ENCODE results near the gene ADAMTS10. TPM values are rescaled to one million over a fixed set of nuclear protein-coding genes. Genes with fewer than 3 reads are reported as not detected.

Gene ADAMTS10
- total and polyA plus RNA-seq, 2 of the 13 experiments (the other 11 are each of a cell fraction or from before 2014, with no cell fraction given), result 0.49 to 1.7 TPM

DNA sequence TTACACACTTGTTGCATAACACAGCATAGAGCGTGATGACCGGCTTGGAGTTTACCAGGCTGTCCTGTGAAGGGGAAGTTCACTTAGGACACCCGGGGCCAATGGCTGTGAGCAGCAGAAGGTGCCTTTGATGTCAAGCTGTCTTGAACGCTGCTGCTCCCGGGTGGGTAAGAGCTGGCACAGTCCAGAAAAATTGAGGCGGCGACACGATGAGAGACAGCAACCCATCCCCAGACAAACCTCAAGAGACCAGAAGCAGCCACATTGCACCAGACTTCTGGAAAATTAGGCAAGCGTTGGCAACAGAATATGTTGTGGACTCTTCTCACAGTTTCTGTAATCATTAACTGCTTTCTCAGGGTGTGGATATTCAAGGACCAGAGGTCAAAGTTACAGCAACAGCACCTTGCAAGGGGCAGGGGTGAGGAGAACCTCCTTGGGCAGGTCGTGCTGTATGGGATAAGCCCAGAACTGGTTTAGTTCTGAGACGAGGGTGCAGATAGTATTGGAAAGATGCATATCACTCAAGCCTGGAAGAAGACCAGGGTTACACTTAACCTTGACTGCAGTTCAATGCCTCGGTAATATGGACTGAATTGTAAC lies 30.0 kb upstream of the ADAMTS10 start (continued):
- TF ChIP-seq, protein P1, sequence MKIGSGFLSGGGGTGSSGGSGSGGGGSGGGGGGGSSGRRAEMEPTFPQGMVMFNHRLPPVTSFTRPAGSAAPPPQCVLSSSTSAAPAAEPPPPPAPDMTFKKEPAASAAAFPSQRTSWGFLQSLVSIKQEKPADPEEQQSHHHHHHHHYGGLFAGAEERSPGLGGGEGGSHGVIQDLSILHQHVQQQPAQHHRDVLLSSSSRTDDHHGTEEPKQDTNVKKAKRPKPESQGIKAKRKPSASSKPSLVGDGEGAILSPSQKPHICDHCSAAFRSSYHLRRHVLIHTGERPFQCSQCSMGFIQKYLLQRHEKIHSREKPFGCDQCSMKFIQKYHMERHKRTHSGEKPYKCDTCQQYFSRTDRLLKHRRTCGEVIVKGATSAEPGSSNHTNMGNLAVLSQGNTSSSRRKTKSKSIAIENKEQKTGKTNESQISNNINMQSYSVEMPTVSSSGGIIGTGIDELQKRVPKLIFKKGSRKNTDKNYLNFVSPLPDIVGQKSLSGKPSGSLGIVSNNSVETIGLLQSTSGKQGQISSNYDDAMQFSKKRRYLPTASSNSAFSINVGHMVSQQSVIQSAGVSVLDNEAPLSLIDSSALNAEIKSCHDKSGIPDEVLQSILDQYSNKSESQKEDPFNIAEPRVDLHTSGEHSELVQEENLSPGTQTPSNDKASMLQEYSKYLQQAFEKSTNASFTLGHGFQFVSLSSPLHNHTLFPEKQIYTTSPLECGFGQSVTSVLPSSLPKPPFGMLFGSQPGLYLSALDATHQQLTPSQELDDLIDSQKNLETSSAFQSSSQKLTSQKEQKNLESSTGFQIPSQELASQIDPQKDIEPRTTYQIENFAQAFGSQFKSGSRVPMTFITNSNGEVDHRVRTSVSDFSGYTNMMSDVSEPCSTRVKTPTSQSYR (CRISPR knock-in tag; IDR thresholded peaks at IDR 0.05; ENCODE audit: borderline replicate concordance), result no peak
- TF ChIP-seq NR2C2 (CRISPR knock-in tag; IDR thresholded peaks at IDR 0.05; ENCODE audit: borderline replicate concordance), result peak; percentile 31; the same call in 1 of the 2 replicates
- TF ChIP-seq CBX1 (IDR thresholded peaks at IDR 0.05; ENCODE audit: low read depth), result no peak
- 0 out of 2 replicates have a peak, but pooled peaks have one; percentile 30 for TF ChIP-seq ZMAT3 (CRISPR knock-in tag; conservative IDR thresholded peaks at IDR 0.05)
- no peak for TF ChIP-seq NFRKB (IDR thresholded peaks at IDR 0.05)
- TF ChIP-seq HMGXB3 (CRISPR knock-in tag; IDR thresholded peaks at IDR 0.05; ENCODE audit: borderline replicate concordance), result no peak
- TF ChIP-seq ZNF10 (CRISPR knock-in tag; IDR thresholded peaks at IDR 0.05; ENCODE audit: borderline replicate concordance, low read depth), result no peak
- no peak for TF ChIP-seq TFE3 (CRISPR knock-in tag; IDR thresholded peaks at IDR 0.05)
- no peak for TF ChIP-seq BRD4 (CRISPR knock-in tag; IDR thresholded peaks at IDR 0.05)
- no peak for TF ChIP-seq ZSCAN21 (CRISPR knock-in tag; IDR thresholded peaks at IDR 0.05; ENCODE audit: borderline replicate concordance)
- no peak; the same call in 1 of the 2 replicates for TF ChIP-seq ZNF737 (CRISPR knock-in tag; IDR thresholded peaks at IDR 0.05; ENCODE audit: borderline replicate concordance)
- peak; percentile 46; the same call in 1 of the 2 replicates for TF ChIP-seq ZSCAN31 (CRISPR knock-in tag; IDR thresholded peaks at IDR 0.05; ENCODE audit: low read depth)
- 0 out of 2 replicates have a peak, but pooled peaks have one; percentile 44 for TF ChIP-seq ZNF205 (CRISPR knock-in tag; IDR thresholded peaks at IDR 0.05)
- TF ChIP-seq ETV6 (CRISPR knock-in tag; conservative IDR thresholded peaks at IDR 0.05), result no peak
- no peak for TF ChIP-seq PRPF4 (IDR thresholded peaks at IDR 0.05; ENCODE audit: low read depth, low read length, poor library complexity, severe bottlenecking)
- no peak for TF ChIP-seq SRSF4 (IDR thresholded peaks at IDR 0.05; ENCODE audit: low read depth, low read length, poor library complexity, severe bottlenecking)
- peak; percentile 45; the same call in 1 of the 2 replicates for TF ChIP-seq SNAPC2 (CRISPR knock-in tag; IDR thresholded peaks at IDR 0.05)
- TF ChIP-seq PCBP2 (optimal IDR thresholded peaks at IDR 0.05; ENCODE audit: low read depth, low read length, poor library complexity, severe bottlenecking), result no peak
- TF ChIP-seq ZNF580 (CRISPR knock-in tag; IDR thresholded peaks at IDR 0.05; ENCODE audit: borderline replicate concordance, low read depth), result no peak; the same call in 1 of the 2 replicates
- peak; percentile 87 for TF ChIP-seq GATAD2A (CRISPR knock-in tag; IDR thresholded peaks at IDR 0.05)
- TF ChIP-seq ZKSCAN8 (CRISPR knock-in tag; IDR thresholded peaks at IDR 0.05; ENCODE audit: borderline replicate concordance), result peak; percentile 34; the same call in 1 of the 2 replicates
- no peak for TF ChIP-seq SMAD3 (CRISPR knock-in tag; IDR thresholded peaks at IDR 0.05)

All from HepG2 (cell line).